Measurements from ENCODE around the gene CHKA.

The CHKA gene

DNA sequence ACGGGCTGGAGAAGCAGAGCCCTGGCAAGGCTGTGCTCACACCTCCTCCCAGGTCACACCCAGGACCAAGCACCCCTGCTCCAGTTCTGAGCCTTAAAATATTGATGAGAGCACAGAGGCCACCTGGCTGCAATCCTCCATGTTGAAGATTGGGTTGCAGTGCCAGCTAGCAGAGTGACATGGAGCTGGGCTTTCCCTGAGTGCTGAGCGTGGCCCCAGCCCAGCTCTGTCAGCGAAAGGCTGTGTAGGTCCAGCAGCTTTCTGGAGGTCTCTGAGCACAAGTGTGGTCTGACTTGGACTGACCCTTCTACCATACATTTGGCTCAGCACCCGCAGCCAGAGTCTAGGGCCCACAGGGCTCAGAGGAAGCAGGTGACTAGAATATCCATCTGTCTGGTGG is 4.0 kb upstream of the CHKA start:
- DNase-seq (ENCODE audit: extremely low read depth, low read depth): no peak
- TF ChIP-seq, protein P1, sequence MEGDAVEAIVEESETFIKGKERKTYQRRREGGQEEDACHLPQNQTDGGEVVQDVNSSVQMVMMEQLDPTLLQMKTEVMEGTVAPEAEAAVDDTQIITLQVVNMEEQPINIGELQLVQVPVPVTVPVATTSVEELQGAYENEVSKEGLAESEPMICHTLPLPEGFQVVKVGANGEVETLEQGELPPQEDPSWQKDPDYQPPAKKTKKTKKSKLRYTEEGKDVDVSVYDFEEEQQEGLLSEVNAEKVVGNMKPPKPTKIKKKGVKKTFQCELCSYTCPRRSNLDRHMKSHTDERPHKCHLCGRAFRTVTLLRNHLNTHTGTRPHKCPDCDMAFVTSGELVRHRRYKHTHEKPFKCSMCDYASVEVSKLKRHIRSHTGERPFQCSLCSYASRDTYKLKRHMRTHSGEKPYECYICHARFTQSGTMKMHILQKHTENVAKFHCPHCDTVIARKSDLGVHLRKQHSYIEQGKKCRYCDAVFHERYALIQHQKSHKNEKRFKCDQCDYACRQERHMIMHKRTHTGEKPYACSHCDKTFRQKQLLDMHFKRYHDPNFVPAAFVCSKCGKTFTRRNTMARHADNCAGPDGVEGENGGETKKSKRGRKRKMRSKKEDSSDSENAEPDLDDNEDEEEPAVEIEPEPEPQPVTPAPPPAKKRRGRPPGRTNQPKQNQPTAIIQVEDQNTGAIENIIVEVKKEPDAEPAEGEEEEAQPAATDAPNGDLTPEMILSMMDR (IDR thresholded peaks at IDR 0.05; ENCODE audit: low read depth, low read length): no peak

DNA sequence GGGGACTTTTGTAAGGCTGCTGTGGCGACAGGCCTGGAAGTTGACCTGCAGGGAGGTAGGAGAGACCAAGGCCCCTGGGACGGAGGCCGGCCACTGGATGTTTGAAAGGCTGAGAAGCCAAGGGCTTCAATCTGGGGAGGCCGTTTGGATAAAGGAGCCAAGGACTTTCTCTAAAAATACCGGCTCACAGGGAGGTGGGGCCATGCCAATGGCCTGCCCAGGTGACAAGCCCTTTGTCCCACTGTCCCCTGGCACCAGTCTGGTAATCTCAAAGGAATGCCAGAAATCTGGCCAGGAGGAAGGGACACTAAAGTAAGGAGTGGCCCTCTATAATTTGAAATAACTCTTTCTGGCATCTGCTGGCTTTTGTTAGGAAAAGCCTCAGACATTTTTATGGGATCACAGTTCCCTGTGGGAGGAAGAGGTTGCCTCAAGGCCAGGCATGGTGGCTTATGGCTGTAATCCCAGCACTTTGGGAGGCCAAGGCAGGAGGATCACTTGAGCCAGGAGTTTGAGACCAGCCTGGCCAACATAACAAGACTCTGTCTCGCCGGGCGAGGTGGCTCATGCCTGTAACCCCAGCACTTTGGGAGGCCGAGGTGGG is 1.9 kb upstream of the CHKA start:
- TF ChIP-seq, protein P1 (IDR thresholded peaks at IDR 0.05; ENCODE audit: low read depth, low read length): no peak
- no peak for DNase-seq (ENCODE audit: extremely low read depth, low read depth)

DNA sequence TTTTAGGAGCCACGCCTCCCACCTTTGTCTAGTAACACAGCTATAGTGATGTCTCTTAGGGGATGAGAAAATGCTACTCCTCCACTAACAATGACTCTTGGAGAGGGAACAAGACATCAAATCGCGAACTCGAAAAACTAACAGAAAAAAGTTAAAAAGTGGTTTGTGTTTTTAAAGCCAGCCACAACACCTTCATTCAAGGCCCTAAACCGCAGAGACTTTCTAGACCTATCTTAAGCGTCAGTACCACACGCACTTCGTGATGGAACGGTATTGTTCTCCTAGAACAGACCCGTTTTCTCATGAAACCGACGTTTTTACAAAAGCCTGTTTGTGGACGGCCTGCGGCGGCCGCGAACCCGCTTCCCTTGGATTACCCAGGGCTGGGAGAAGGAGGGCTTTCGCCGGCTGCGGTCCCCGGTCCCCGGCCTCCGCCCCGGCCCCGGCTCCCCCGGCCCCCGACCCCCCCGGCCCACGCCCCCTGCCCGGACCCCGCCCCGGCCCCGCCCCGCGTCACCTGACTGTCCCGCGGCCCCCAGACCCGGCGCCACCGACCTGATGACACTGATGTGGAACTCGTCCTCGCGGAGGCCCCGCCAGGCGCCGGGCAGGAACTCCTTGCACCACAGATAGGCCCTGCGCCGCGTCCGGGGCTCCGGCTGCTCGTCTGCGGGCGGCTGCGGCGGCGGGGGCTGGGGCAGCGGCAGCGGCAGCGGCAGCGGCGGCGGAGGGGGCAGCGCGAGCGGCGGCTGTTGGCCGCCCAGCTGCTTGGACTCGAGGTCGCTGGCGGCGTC is 718 bp downstream of the CHKA start:
- TF ChIP-seq, protein P1 (IDR thresholded peaks at IDR 0.05; ENCODE audit: low read depth, low read length): no peak
- DNase-seq (ENCODE audit: extremely low read depth, low read depth): no peak

DNA sequence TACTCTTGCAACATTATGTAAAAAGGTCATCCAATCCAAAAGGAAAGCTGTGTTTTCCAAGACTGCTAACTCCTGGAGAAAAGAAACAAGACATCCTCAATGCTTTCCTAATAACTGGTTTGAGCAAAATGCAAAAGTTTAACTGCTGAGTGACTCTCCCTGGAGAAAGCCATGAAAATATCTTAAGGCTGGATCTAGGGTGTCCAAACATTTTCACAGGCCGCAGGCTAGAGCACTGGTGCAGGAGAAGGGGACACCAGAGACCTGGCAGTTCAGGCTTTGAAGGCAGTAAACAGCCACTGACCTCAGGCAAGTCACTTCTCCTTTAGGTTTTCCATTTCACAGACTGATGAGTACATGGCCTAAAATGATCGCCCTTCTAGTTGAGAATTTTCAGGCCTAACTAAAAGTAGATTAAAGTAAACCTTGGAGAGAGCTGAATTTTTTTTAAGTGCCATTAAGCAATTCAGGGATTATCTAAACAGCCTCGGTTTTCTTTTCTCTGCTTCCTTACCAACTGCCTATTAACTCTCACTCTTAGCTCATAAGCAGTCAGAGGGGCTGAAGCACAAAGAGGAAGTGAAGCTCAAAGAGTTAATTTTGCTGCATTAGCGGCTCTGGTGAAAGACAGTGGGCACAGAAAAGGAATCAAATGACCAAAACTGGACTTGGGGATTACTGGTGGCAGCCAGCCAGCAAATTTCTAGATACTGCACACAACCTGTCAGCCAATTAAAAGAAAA is 2.3 kb downstream of the CHKA start:
- TF ChIP-seq, protein P1 (IDR thresholded peaks at IDR 0.05; ENCODE audit: low read depth, low read length): no peak
- DNase-seq (ENCODE audit: extremely low read depth, low read depth): no peak

DNA sequence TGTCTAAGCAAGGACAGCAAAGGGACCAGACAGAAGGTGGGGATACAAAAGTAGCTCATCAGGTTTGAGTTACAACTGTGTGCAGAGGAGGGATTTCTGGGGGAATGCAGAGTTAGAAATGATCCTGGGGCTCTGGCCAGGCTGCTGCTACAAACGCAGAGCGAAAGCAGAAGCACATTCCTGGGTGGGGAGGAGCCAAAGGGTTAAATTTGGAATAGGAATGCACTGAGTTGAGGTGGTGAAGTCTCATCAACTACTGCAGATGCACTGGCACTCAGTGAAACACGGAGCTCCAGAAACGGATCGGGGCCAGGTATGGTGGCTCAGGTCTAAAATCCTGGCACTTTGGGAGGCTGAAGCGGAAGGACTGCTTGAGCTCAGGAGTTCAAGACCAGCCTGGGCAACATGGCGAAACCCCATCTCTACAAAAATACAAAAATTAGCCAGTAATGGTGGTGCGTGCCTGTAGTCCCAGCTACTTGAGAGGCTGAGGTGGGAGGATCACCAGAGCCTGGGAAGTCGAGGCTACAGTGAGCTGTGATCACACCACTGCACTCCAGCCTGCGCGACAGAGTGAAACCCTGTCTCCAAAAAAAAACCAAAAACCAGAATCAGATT is 3.2 kb downstream of the CHKA start:
- TF ChIP-seq, protein P1 (IDR thresholded peaks at IDR 0.05; ENCODE audit: low read depth, low read length): no peak
- no peak for DNase-seq (ENCODE audit: extremely low read depth, low read depth)

- DNase-seq (ENCODE audit: extremely low read depth, low read depth): no peak
- TF ChIP-seq, protein P1 (IDR thresholded peaks at IDR 0.05; ENCODE audit: low read depth, low read length): no peak
Measured at GRCh38 chr11:68116974-68117373, 4.2 kb downstream of the CHKA start.

Data from AG09319 (cell line).